Activated CD8-positive, alpha-beta memory T cell treated with anti-CD3 and anti-CD28 coated beads, Interleukin-2, amount 50 U/mL, for 24 hours (primary cell): ENCODE measurements around the gene ZBTB7A.

Experiments used
- DNase-seq: peaks from one replicate; pipeline ENCODE4 v3.0.0-alpha.2; 2020; ENCODE audit errors: extremely low read depth

The ZBTB7A gene

GRCh38 chr19:4054441-4055208, 12.1 kb downstream of the ZBTB7A start:
- DNase-seq = no peak

- DNase-seq = no peak
Measured at GRCh38 chr19:4053423-4054324, 13.0 kb downstream of the ZBTB7A start.

GRCh38 chr19:4052993-4053422, 13.7 kb downstream of the ZBTB7A start:
- no peak for DNase-seq

- DNase-seq = no peak
Measured at GRCh38 chr19:4052114-4052992, 14.3 kb downstream of the ZBTB7A start.

GRCh38 chr19:4051175-4052101, 15.3 kb downstream of the ZBTB7A start:
- no peak for DNase-seq

GRCh38 chr19:4049432-4049831, 17.3 kb downstream of the ZBTB7A start:
- DNase-seq = no peak

- DNase-seq = no peak
Measured at GRCh38 chr19:4046946-4047683, 19.6 kb downstream of the ZBTB7A start.

GRCh38 chr19:4046362-4046691, 20.4 kb downstream of the ZBTB7A start:
- DNase-seq = no peak

- DNase-seq = no peak
Measured at GRCh38 chr19:4045597-4046361, 20.9 kb downstream of the ZBTB7A start.

GRCh38 chr19:4044990-4045465, 21.7 kb downstream of the ZBTB7A start:
- DNase-seq = no peak

GRCh38 chr19:4043966-4044715, 22.6 kb downstream of the ZBTB7A start:
- DNase-seq = no peak

- DNase-seq = no peak
Measured at GRCh38 chr19:4043401-4043800, 23.3 kb downstream of the ZBTB7A start.

- DNase-seq = no peak
Measured at GRCh38 chr19:4042731-4043082, 24.0 kb downstream of the ZBTB7A start.

- no peak for DNase-seq
Measured at GRCh38 chr19:4042064-4042730, 24.5 kb downstream of the ZBTB7A start.

- DNase-seq = no peak
Measured at GRCh38 chr19:4038661-4039423, 27.9 kb downstream of the ZBTB7A start.

GRCh38 chr19:4038057-4038456, 28.6 kb downstream of the ZBTB7A start:
- no peak for DNase-seq

GRCh38 chr19:4037301-4037949, 29.3 kb downstream of the ZBTB7A start:
- no peak for DNase-seq
